Activated CD8-positive, alpha-beta T cell treated with anti-CD3 and anti-CD28 coated beads for 36 hours (primary cell): ENCODE measurements around the gene GNB1L. TPM values are rescaled to one million over a fixed set of nuclear protein-coding genes. Genes with fewer than 3 reads are reported as not detected.

Experiments
- ATAC-seq: fragments of 200-7000 bp; cut with Tn5 transposase; one replicate; pipeline ENCODE4 v1.10.0; 2021; ENCODE audit warnings: mild to moderate bottlenecking, moderate library complexity
- CTCF ChIA-PET: fragments of 350-600 bp; sonication (Branson Sonifier 250); formaldehyde crosslinking; loops from one replicate; lab custom pipeline; 2021; ENCODE audit warnings: antibody characterized with exemption; lab: Charles Lee
- POLR2A ChIA-PET: fragments of 350-600 bp; sonication (Branson Sonifier 250); formaldehyde crosslinking; loops from one replicate; lab custom pipeline; 2021; ENCODE audit warnings: antibody characterized with exemption; lab: Charles Lee
- DNase-seq: peaks from one replicate; pipeline ENCODE4 v3.0.0-alpha.2; 2020
- H3K27ac Mint-ChIP-seq: one replicate; pipeline ENCODE4 v1.8.0; 2021; ENCODE audit warnings: mild to moderate bottlenecking, mixed read lengths
- H3K27me3 Mint-ChIP-seq: one replicate; pipeline ENCODE4 v1.8.0; 2021; ENCODE audit warnings: mixed read lengths
- H3K36me3 Mint-ChIP-seq: one replicate; pipeline ENCODE4 v1.8.0; 2021; ENCODE audit warnings: low read depth, mixed read lengths
- H3K4me1 Mint-ChIP-seq: one replicate; pipeline ENCODE4 v1.8.0; 2021; ENCODE audit warnings: low read depth, mixed read lengths
- H3K4me3 Mint-ChIP-seq: one replicate; pipeline ENCODE4 v1.8.0; 2021; ENCODE audit warnings: mild to moderate bottlenecking, moderate library complexity, mixed read lengths
- H3K9me3 Mint-ChIP-seq: one replicate; pipeline ENCODE4 v1.8.0; 2021; ENCODE audit warnings: mixed read lengths
- CTCF ChIP-seq: fragments of 200-600 bp; IDR thresholded peaks from one replicate; pipeline ENCODE4 v1.8.0; 2022; ENCODE audit warnings: antibody characterized with exemption, mild to moderate bottlenecking
- intact Hi-C: fragments of 100-400 bp; cut with micrococcal nuclease; formaldehyde crosslinking; loops from one replicate; pipeline ENCODE4 v1.10.0; 2022
- total RNA-seq, 2 experiments: library from RNA; stranded (reverse); gene quantifications; one replicate each; pipeline ENCODE4 v1.2.3, GENCODE V29; 2021

GNB1L gene
- total RNA-seq, 2 experiments from 2014 or later: 16.2 to 17.4 TPM

GRCh38 chr22:19879246-19879570 is 24.5 kb upstream of the GNB1L start:
- no peak overlapping the region for H3K4me3 Mint-ChIP-seq
- CTCF ChIA-PET: no interaction called here
- DNase-seq (peak; percentile 0), ATAC-seq (no peak)
- POLR2A ChIA-PET: no interaction called here
- intact Hi-C loops: no loop called here
- H3K27me3 Mint-ChIP-seq: no peaks in the 10 kb centered on the region
- no peak overlapping the region for H3K27ac Mint-ChIP-seq
- no peak for TF ChIP-seq CTCF
- H3K4me1 Mint-ChIP-seq: peaks cover 7% of the 10 kb centered on the region
- H3K36me3 Mint-ChIP-seq: no peaks in the 10 kb centered on the region
- no peaks in the 10 kb centered on the region for H3K9me3 Mint-ChIP-seq

- no peaks in the 10 kb centered on the region for H3K9me3 Mint-ChIP-seq
- no peak for DNase-seq
- H3K4me3 Mint-ChIP-seq: no peak overlapping the region
- ATAC-seq: no peak
- H3K4me1 Mint-ChIP-seq: peaks cover 12% of the 10 kb centered on the region
- no peak overlapping the region for H3K27ac Mint-ChIP-seq
- no peaks in the 10 kb centered on the region for H3K27me3 Mint-ChIP-seq
- POLR2A ChIA-PET: no interaction called here
- intact Hi-C loops: no loop called here
- CTCF ChIA-PET: no interaction called here
- H3K36me3 Mint-ChIP-seq: no peaks in the 10 kb centered on the region
- TF ChIP-seq CTCF: no peak
Measured at GRCh38 chr22:19878461-19879245, 24.0 kb upstream of the GNB1L start.

DNA sequence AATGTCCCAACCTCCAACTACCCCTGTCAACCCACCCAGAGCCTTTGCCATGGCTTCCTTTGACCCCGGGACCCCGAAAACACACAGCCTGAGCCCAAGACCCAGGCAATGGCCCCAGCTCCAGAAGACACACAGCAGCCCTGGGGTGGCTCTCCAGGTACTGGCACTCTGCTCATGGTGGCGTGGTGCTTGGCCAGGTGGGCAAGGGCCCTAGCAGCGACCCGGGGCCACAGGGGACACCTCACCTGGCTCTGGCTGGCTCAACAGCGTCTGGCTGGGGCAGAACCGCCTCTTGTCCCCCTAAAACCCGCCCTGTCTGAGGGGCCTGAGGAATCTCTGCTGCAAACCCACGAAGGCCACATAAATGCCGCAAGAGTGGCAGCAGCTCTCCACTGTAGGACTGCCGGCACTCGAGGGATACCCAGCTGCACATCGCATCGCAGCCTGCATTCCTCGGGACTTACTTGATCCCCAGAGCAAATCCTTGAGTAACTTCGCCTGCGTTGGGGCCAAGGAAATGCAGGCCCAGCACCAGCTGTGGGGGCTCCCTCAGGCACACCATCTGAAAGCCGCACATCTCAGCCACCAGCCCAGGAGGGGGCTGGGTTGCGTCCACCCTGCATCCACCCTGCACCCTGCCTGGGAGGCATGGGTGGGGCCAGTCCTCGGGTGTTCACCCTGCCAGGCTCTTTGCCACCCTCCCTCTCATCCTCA is 23.1 kb upstream of the GNB1L start:
- ATAC-seq (no peak), DNase-seq (peak; percentile 1)
- ChIA-PET POLR2A (interaction anchor here (0.9 kb wide), 1 partner anchor 13 kb away, joined by 3 read pairs; no protein-coding TSS in a partner anchor), CTCF (no interaction called here)
- Mint-ChIP-seq H3K4me1 (peaks cover 14% of the 10 kb centered on the region), H3K9me3 (no peaks in the 10 kb centered on the region), H3K4me3 (no peak overlapping the region), H3K27ac (no peak overlapping the region), H3K27me3 (no peaks in the 10 kb centered on the region), H3K36me3 (no peaks in the 10 kb centered on the region)
- no peak for TF ChIP-seq CTCF
- intact Hi-C loops: no loop called here

DNA sequence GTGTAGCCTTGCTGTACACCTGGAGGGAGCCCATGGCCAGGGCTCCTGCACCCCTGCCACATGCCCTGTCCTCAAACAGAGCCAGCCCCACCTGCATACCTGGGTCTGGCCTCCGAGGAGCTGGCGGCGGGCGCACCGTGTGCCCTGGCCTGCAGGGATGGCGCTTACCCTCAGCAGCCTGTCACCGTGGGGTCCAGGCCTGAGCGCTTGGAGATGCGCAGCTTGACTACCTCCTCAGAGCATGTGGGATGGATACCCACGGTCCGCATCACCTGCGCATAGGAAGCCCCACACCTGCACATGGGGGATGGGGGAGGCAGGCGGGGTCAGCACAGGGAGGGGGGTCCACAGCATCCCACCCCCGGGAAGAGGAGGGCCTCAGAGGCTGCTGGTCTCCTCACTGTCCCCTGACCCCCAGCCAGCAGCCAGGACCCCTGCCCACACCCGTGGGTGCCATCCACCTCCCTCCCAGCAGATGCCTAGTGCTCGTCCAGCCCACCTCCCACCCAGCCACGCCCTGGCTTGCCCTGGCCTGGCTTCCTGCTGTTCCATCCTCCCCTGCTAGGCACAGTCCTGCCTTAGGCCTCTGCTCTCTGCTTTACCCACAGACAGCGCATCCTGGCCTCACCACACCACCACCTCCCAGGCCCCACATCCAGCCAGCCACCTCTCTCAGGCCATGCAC is 22.4 kb upstream of the GNB1L start:
- Mint-ChIP-seq H3K4me1 (peaks cover 14% of the 10 kb centered on the region), H3K27me3 (no peaks in the 10 kb centered on the region), H3K27ac (no peak overlapping the region), H3K9me3 (no peaks in the 10 kb centered on the region), H3K36me3 (no peaks in the 10 kb centered on the region), H3K4me3 (no peak overlapping the region)
- peak; percentile 0 for DNase-seq
- ATAC-seq: no peak
- intact Hi-C loops: no loop called here
- ChIA-PET CTCF (no interaction called here), POLR2A (interaction anchor here (0.9 kb wide), 1 partner anchor 13 kb away, joined by 3 read pairs; no protein-coding TSS in a partner anchor)
- TF ChIP-seq CTCF: no peak
